Measurements from ENCODE around the gene TIMM50.

DNA sequence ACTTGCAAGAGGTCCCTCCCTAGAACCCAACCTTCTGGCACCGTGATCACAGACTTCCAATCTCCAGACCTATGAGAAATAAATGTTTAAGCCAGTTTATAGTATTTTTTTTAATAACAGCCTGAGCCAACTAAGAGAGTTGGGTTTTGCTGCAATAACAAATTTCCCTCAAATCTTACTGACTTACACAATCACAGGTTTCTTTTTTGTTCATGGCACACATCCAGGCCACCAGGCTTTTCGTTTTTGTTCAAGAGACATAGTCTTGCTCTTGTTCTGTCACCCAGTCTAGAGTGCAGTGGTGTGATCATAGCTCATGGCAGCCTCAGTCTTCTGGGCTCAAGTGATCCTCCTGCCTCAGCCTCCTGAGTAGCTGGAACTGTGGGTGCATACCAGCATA is 32.4 kb downstream of the TIMM50 start:
- TF ChIP-seq, protein P1, sequence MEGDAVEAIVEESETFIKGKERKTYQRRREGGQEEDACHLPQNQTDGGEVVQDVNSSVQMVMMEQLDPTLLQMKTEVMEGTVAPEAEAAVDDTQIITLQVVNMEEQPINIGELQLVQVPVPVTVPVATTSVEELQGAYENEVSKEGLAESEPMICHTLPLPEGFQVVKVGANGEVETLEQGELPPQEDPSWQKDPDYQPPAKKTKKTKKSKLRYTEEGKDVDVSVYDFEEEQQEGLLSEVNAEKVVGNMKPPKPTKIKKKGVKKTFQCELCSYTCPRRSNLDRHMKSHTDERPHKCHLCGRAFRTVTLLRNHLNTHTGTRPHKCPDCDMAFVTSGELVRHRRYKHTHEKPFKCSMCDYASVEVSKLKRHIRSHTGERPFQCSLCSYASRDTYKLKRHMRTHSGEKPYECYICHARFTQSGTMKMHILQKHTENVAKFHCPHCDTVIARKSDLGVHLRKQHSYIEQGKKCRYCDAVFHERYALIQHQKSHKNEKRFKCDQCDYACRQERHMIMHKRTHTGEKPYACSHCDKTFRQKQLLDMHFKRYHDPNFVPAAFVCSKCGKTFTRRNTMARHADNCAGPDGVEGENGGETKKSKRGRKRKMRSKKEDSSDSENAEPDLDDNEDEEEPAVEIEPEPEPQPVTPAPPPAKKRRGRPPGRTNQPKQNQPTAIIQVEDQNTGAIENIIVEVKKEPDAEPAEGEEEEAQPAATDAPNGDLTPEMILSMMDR (IDR thresholded peaks at IDR 0.05) = no peak
- no peak for TF ChIP-seq EZH2 (IDR thresholded peaks at IDR 0.05)

Measured in neural progenitor cell (in vitro differentiated cells).